HEK293 (cell line): ENCODE measurements around the gene CACNA2D3.

Experiments used
- CTCF ChIA-PET: fragments of 350-600 bp; formaldehyde crosslinking; extraction: SDS; loops from one replicate; lab custom pipeline; 2021; ENCODE audit warnings: antibody characterized with exemption; lab: Yijun Ruan, JAX
- POLR2A ChIA-PET: fragments of 300-600 bp; formaldehyde crosslinking; extraction: SDS; loops from one replicate; lab custom pipeline; 2020; ENCODE audit warnings: antibody characterized with exemption, inconsistent platforms; lab: Yijun Ruan, JAX
- H3K27ac ChIP-seq: fragments of 200-500 bp; sonication (Bioruptor generic); 2 replicates; pipeline ENCODE4 v1.5.1; 2014; ENCODE audit warnings: low read depth, low read length, control low read depth, inconsistent platforms; ENCODE audit errors: extremely low read depth
- H3K36me3 ChIP-seq, 2 experiments: fragments of 200-500 bp in 1 of 2; sonication (Bioruptor generic) in 1 of 2; 1 replicate in 1 of 2; 2 replicates in 1 of 2; pipeline ENCODE4 v1.5.1; 2014 to 2017; ENCODE audit warnings: inconsistent platforms in 2 of 2, low read length in 2 of 2; ENCODE audit not compliant: control insufficient read depth in 2 of 2, insufficient read depth in 1 of 2
- H3K4me1 ChIP-seq: fragments of 200-500 bp; sonication (Bioruptor generic); 2 replicates; pipeline ENCODE4 v1.5.1; 2014; ENCODE audit warnings: mild to moderate bottlenecking, low read length, inconsistent platforms; ENCODE audit not compliant: control insufficient read depth, insufficient read depth
- H3K4me3 ChIP-seq: 2 replicates; pipeline ENCODE4 v1.5.1; 2011; ENCODE audit warnings: low read depth, mild to moderate bottlenecking, control low read depth, low read length, moderate library complexity
- H3K9me3 ChIP-seq: fragments of 200-500 bp; sonication (Bioruptor generic); 2 replicates; pipeline ENCODE4 v1.5.1; 2014; ENCODE audit warnings: low read depth, low read length, inconsistent platforms; ENCODE audit not compliant: control insufficient read depth, insufficient read depth
- EGR2 ChIP-seq: fragments of 450-650 bp; formaldehyde crosslinking; IDR thresholded peaks from 2 replicates; pipeline ENCODE4 v1.5.1; 2016; ENCODE audit warnings: low read depth, missing biosample characterization, missing genetic modification characterization
- GLIS1 ChIP-seq: fragments of 450-650 bp; formaldehyde crosslinking; IDR thresholded peaks from 2 replicates; pipeline ENCODE4 v1.5.1; 2016; ENCODE audit warnings: missing biosample characterization, missing genetic modification characterization
- KLF10 ChIP-seq: fragments of 450-650 bp; IDR thresholded peaks from 2 replicates; pipeline ENCODE4 v1.5.1; 2018; ENCODE audit warnings: missing biosample characterization, mild to moderate bottlenecking, missing genetic modification characterization
- SP2 ChIP-seq: fragments of 450-650 bp; formaldehyde crosslinking; IDR thresholded peaks from 2 replicates; pipeline ENCODE4 v1.5.1; 2016; ENCODE audit warnings: missing biosample characterization, missing genetic modification characterization
- YY2 ChIP-seq: fragments of 450-650 bp; formaldehyde crosslinking; IDR thresholded peaks from 2 replicates; pipeline ENCODE4 v1.5.1; 2016; ENCODE audit warnings: missing biosample characterization, missing genetic modification characterization
- ZEB2 ChIP-seq: fragments of 450-650 bp; formaldehyde crosslinking; IDR thresholded peaks from 2 replicates; pipeline ENCODE4 v1.5.1; 2016; ENCODE audit warnings: missing biosample characterization, missing genetic modification characterization
- ZNF114 ChIP-seq: fragments of 450-650 bp; formaldehyde crosslinking; IDR thresholded peaks from 2 replicates; pipeline ENCODE4 v1.5.0; 2017; ENCODE audit warnings: missing biosample characterization, missing genetic modification characterization
- ZNF366 ChIP-seq: fragments of 450-650 bp; formaldehyde crosslinking; conservative IDR thresholded peaks from 2 replicates; pipeline ENCODE4 v1.5.1; 2016; ENCODE audit warnings: missing biosample characterization, missing genetic modification characterization
- ZNF473 ChIP-seq: fragments of 450-650 bp; formaldehyde crosslinking; IDR thresholded peaks from 2 replicates; pipeline ENCODE4 v1.5.1; 2017; ENCODE audit warnings: missing biosample characterization, missing genetic modification characterization
- ZNF521 ChIP-seq: fragments of 450-650 bp; formaldehyde crosslinking; IDR thresholded peaks from 2 replicates; pipeline ENCODE4 v1.5.1; 2017; ENCODE audit warnings: missing biosample characterization, mild to moderate bottlenecking, missing genetic modification characterization
- ZNF596 ChIP-seq: fragments of 450-650 bp; IDR thresholded peaks from 2 replicates; pipeline ENCODE4 v1.5.0; 2018; ENCODE audit warnings: missing biosample characterization, mild to moderate bottlenecking, missing genetic modification characterization, moderate library complexity
- ZNF624 ChIP-seq: fragments of 450-650 bp; formaldehyde crosslinking; IDR thresholded peaks from 2 replicates; pipeline ENCODE4 v1.5.1; 2017; ENCODE audit warnings: missing biosample characterization, missing genetic modification characterization
- ZXDB ChIP-seq: fragments of 450-650 bp; formaldehyde crosslinking; IDR thresholded peaks from 2 replicates; pipeline ENCODE4 v1.5.1; 2016; ENCODE audit warnings: missing biosample characterization, missing genetic modification characterization
- TF ChIP-seq, protein P1 (sequence below): fragments of 450-650 bp; formaldehyde crosslinking; IDR thresholded peaks from 2 replicates; pipeline ENCODE4 v1.5.0; 2017; ENCODE audit warnings: missing biosample characterization, missing genetic modification characterization, borderline replicate concordance
- TF ChIP-seq, protein P2 (sequence below): fragments of 450-650 bp; formaldehyde crosslinking; IDR thresholded peaks from 2 replicates; pipeline ENCODE4 v1.5.1; 2016; ENCODE audit warnings: missing biosample characterization, missing genetic modification characterization
- TF ChIP-seq, protein P3 (sequence below): fragments of 450-650 bp; formaldehyde crosslinking; IDR thresholded peaks from 2 replicates; pipeline ENCODE4 v1.5.1; 2016; ENCODE audit warnings: missing biosample characterization, missing genetic modification characterization
- TF ChIP-seq, protein P4 (sequence below): fragments of 450-650 bp; IDR thresholded peaks from 2 replicates; pipeline ENCODE4 v1.5.1; 2018; ENCODE audit warnings: missing biosample characterization, missing genetic modification characterization
- TF ChIP-seq, protein P5 (sequence below): fragments of 450-650 bp; formaldehyde crosslinking; IDR thresholded peaks from 2 replicates; pipeline ENCODE4 v1.5.1; 2016; ENCODE audit warnings: missing biosample characterization, missing genetic modification characterization

Gene CACNA2D3

DNA sequence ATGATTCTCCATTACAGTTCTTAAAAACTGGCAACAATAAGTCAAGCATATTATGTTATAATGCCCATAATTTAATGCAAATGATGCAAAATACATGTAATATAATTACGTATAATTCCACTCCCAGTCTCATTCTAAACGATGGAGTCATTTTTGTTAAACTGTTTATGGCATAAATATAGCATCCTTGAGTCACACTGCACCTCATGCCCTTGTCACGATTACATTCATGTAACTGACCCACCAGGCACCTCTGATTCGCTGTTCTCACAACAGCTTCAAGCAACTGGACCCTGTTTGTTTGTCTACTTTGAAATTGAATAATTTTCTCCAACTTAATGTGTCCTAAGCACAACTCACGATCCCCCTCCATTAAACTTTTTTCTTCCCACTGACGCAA lies 953.5 kb downstream of the CACNA2D3 start:
- no peaks in the 10 kb centered on the region for H3K36me3 ChIP-seq
- no peak overlapping the region for H3K27ac ChIP-seq
- POLR2A ChIA-PET: no interaction called here
- H3K9me3 ChIP-seq: no peaks in the 10 kb centered on the region
- no peaks in the 10 kb centered on the region for H3K4me1 ChIP-seq
- no peak overlapping the region for H3K4me3 ChIP-seq
- TF ChIP-seq ZNF366 (no peak), GLIS1 (tag by site-specific recombination) (no peak), ZNF624 (tag by site-specific recombination) (no peak), YY2 (no peak), ZXDB (no peak), SP2 (no peak)
- TF ChIP-seq, protein P1, sequence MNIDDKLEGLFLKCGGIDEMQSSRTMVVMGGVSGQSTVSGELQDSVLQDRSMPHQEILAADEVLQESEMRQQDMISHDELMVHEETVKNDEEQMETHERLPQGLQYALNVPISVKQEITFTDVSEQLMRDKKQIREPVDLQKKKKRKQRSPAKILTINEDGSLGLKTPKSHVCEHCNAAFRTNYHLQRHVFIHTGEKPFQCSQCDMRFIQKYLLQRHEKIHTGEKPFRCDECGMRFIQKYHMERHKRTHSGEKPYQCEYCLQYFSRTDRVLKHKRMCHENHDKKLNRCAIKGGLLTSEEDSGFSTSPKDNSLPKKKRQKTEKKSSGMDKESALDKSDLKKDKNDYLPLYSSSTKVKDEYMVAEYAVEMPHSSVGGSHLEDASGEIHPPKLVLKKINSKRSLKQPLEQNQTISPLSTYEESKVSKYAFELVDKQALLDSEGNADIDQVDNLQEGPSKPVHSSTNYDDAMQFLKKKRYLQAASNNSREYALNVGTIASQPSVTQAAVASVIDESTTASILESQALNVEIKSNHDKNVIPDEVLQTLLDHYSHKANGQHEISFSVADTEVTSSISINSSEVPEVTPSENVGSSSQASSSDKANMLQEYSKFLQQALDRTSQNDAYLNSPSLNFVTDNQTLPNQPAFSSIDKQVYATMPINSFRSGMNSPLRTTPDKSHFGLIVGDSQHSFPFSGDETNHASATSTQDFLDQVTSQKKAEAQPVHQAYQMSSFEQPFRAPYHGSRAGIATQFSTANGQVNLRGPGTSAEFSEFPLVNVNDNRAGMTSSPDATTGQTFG (tag by site-specific recombination): no peak
- CTCF ChIA-PET: no interaction called here

DNA sequence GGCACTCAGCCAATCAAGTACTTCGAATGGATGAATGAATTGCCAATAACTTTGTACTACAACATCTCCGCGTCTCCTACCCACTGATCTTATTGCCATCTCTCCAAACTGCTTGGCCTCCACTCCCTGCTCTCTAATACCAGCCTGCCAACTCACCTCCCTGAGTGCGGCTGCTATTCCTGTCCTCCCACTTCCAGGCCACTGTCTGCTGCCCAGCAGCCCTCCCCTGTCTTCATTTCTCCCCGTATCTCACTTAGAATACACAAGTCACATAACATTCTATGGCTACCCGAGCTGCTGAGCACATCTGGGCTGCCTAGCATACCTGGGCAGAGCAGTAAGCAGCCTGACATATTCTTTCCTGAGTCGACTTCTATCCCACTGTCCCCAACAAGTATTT lies 955.4 kb downstream of the CACNA2D3 start:
- TF ChIP-seq ZNF473 (tag by site-specific recombination): no peak
- TF ChIP-seq EGR2: no peak
- no peak for TF ChIP-seq ZNF521 (tag by site-specific recombination)
- TF ChIP-seq, protein P2, sequence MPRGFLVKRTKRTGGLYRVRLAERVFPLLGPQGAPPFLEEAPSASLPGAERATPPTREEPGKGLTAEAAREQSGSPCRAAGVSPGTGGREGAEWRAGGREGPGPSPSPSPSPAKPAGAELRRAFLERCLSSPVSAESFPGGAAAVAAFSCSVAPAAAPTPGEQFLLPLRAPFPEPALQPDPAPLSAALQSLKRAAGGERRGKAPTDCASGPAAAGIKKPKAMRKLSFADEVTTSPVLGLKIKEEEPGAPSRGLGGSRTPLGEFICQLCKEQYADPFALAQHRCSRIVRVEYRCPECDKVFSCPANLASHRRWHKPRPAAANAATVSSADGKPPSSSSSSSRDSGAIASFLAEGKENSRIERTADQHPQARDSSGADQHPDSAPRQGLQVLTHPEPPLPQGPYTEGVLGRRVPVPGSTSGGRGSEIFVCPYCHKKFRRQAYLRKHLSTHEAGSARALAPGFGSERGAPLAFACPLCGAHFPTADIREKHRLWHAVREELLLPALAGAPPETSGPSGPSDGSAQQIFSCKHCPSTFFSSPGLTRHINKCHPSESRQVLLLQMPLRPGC (tag by site-specific recombination): no peak
- no peak for TF ChIP-seq ZNF596 (tag by site-specific recombination)
- TF ChIP-seq, protein P3, sequence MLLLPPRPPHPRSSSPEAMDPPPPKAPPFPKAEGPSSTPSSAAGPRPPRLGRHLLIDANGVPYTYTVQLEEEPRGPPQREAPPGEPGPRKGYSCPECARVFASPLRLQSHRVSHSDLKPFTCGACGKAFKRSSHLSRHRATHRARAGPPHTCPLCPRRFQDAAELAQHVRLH (tag by site-specific recombination): no peak
- TF ChIP-seq ZNF114 (tag by site-specific recombination): no peak
- no peak for TF ChIP-seq ZEB2
- TF ChIP-seq, protein P4, sequence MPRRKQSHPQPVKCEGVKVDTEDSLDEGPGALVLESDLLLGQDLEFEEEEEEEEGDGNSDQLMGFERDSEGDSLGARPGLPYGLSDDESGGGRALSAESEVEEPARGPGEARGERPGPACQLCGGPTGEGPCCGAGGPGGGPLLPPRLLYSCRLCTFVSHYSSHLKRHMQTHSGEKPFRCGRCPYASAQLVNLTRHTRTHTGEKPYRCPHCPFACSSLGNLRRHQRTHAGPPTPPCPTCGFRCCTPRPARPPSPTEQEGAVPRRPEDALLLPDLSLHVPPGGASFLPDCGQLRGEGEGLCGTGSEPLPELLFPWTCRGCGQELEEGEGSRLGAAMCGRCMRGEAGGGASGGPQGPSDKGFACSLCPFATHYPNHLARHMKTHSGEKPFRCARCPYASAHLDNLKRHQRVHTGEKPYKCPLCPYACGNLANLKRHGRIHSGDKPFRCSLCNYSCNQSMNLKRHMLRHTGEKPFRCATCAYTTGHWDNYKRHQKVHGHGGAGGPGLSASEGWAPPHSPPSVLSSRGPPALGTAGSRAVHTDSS (tag by site-specific recombination): no peak
- TF ChIP-seq, protein P5, sequence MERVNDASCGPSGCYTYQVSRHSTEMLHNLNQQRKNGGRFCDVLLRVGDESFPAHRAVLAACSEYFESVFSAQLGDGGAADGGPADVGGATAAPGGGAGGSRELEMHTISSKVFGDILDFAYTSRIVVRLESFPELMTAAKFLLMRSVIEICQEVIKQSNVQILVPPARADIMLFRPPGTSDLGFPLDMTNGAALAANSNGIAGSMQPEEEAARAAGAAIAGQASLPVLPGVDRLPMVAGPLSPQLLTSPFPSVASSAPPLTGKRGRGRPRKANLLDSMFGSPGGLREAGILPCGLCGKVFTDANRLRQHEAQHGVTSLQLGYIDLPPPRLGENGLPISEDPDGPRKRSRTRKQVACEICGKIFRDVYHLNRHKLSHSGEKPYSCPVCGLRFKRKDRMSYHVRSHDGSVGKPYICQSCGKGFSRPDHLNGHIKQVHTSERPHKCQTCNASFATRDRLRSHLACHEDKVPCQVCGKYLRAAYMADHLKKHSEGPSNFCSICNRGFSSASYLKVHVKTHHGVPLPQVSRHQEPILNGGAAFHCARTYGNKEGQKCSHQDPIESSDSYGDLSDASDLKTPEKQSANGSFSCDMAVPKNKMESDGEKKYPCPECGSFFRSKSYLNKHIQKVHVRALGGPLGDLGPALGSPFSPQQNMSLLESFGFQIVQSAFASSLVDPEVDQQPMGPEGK (tag by site-specific recombination): no peak
- no peak for TF ChIP-seq KLF10 (tag by site-specific recombination)
- TF ChIP-seq, all 188 proteins: peak for 0
- Histone ChIP-seq H3K36me3 (no peaks in the 10 kb centered on the region), H3K27ac (no peak overlapping the region), H3K4me3 (no peak overlapping the region), H3K9me3 (no peaks in the 10 kb centered on the region), H3K4me1 (no peaks in the 10 kb centered on the region)
- POLR2A ChIA-PET: no interaction called here
- CTCF ChIA-PET: no interaction called here
